A673 (cell line): ENCODE results near the gene HDDC2. TPM values are rescaled to one million over a fixed set of nuclear protein-coding genes. Genes with fewer than 3 reads are reported as not detected.

Experiments used
- BruUV-seq: library from RNA; stranded (reverse); fragments of 400-500 nt; replicated peaks from 2 replicates; lab custom pipeline; 2021; lab: Mats Ljungman, UMichigan
- CTCF ChIA-PET: fragments of 300-600 bp; sonication (Branson Sonifier 250); formaldehyde crosslinking; loops from one replicate; lab custom pipeline; 2022; ENCODE audit warnings: antibody characterized with exemption; lab: Charles Lee
- POLR2A ChIA-PET: fragments of 300-600 bp; sonication (Branson Sonifier 250); formaldehyde crosslinking; loops from one replicate; lab custom pipeline; 2022; ENCODE audit warnings: antibody characterized with exemption; ENCODE audit not compliant: low non-redundant PET; lab: Charles Lee
- DNase-seq: peaks from one replicate; pipeline ENCODE4 v3.0.0-alpha.2; 2015; ENCODE audit warnings: low spot score
- H3K27ac ChIP-seq: fragments of 200-600 bp; sonication (generic); 2 replicates; pipeline ENCODE4 v1.5.1; 2016; ENCODE audit warnings: mixed run types, low read depth, mild to moderate bottlenecking, mixed read lengths, antibody characterized with exemption, low read length; ENCODE audit not compliant: poor library complexity, severe bottlenecking
- H3K27me3 ChIP-seq: fragments of 200-600 bp; sonication (generic); replicated peaks from 2 replicates; pipeline ENCODE4 v1.6.1; 2017; ENCODE audit warnings: mixed run types, low read depth, mild to moderate bottlenecking, mixed read lengths, antibody characterized with exemption, low read length; ENCODE audit not compliant: insufficient read depth, poor library complexity
- H3K36me3 ChIP-seq: fragments of 200-600 bp; sonication (generic); 2 replicates; pipeline ENCODE4 v1.6.1; 2016; ENCODE audit warnings: mixed run types, mild to moderate bottlenecking, mixed read lengths, antibody characterized with exemption, low read length; ENCODE audit not compliant: insufficient read depth, poor library complexity, severe bottlenecking
- H3K4me1 ChIP-seq: fragments of 200-600 bp; sonication (generic); 2 replicates; pipeline ENCODE4 v1.6.1; 2017; ENCODE audit warnings: mixed run types, mild to moderate bottlenecking, mixed read lengths, antibody characterized with exemption, low read length; ENCODE audit not compliant: insufficient read depth, poor library complexity, severe bottlenecking
- H3K4me3 ChIP-seq: fragments of 200-600 bp; sonication (generic); 2 replicates; pipeline ENCODE4 v1.5.1; 2016; ENCODE audit warnings: low read depth, mixed run types, mild to moderate bottlenecking, mixed read lengths, low read length; ENCODE audit not compliant: poor library complexity, severe bottlenecking
- H3K9me3 ChIP-seq: fragments of 200-600 bp; sonication (generic); 2 replicates; pipeline ENCODE4 v1.6.1; 2016; ENCODE audit warnings: mixed run types, low read depth, mild to moderate bottlenecking, mixed read lengths, antibody characterized with exemption, low read length; ENCODE audit not compliant: poor library complexity, severe bottlenecking
- EZH2 ChIP-seq: fragments of 200-600 bp; sonication (generic); IDR thresholded peaks from 2 replicates; pipeline ENCODE4 v1.6.1; 2017; ENCODE audit warnings: borderline replicate concordance, low read depth, mild to moderate bottlenecking, mixed read lengths, antibody characterized with exemption, low read length; ENCODE audit not compliant: poor library complexity, severe bottlenecking
- intact Hi-C: fragments of 100-400 bp; cut with micrococcal nuclease; formaldehyde crosslinking; loops from one replicate; pipeline ENCODE4 v1.10.0; 2022; ENCODE audit not compliant: unreplicated experiment
- total RNA-seq: library from RNA; stranded (reverse); gene quantifications from 2 replicates; pipeline ENCODE4 v1.2.3, GENCODE V29; 2021
- TF ChIP-seq, protein P1 (sequence below): fragments of 300-800, 200-600 bp; sonication (generic); conservative IDR thresholded peaks from 2 replicates; pipeline ENCODE4 v1.5.1; 2017; ENCODE audit warnings: low read depth, mild to moderate bottlenecking, antibody characterized with exemption, low read length, moderate library complexity, mixed read lengths

Gene HDDC2
- total RNA-seq, 1 experiment from 2014 or later = 87.6 TPM

DNA sequence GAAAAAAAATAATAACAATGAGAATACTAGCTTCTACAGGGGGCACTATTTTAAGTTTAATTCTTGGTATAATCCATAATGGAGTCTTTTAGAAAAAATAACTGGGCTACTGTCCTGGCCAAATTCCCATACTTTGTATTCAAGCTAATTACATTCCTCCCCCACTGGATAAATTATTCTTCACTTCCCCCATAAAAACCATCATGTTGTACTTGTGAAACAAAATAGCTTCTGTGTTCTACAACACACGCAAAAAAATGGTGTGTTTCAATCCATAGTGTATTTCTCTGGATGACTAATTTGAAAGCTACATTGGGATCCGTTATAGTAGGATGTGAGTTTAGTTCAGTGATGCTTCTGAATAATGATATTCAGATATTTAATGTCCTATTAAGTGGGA, 21.6 kb upstream of the HDDC2 start:
- H3K4me3 ChIP-seq = no peak overlapping the region
- H3K4me1 ChIP-seq = no peaks in the 10 kb centered on the region
- TF ChIP-seq, protein P1, sequence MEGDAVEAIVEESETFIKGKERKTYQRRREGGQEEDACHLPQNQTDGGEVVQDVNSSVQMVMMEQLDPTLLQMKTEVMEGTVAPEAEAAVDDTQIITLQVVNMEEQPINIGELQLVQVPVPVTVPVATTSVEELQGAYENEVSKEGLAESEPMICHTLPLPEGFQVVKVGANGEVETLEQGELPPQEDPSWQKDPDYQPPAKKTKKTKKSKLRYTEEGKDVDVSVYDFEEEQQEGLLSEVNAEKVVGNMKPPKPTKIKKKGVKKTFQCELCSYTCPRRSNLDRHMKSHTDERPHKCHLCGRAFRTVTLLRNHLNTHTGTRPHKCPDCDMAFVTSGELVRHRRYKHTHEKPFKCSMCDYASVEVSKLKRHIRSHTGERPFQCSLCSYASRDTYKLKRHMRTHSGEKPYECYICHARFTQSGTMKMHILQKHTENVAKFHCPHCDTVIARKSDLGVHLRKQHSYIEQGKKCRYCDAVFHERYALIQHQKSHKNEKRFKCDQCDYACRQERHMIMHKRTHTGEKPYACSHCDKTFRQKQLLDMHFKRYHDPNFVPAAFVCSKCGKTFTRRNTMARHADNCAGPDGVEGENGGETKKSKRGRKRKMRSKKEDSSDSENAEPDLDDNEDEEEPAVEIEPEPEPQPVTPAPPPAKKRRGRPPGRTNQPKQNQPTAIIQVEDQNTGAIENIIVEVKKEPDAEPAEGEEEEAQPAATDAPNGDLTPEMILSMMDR = no peak
- TF ChIP-seq EZH2 = no peak
- no peak overlapping the region for H3K27ac ChIP-seq
- intact Hi-C loops = no loop called here
- H3K9me3 ChIP-seq = no peaks in the 10 kb centered on the region
- no peaks in the 10 kb centered on the region for H3K36me3 ChIP-seq
- BruUV-seq = no TSS peak
- CTCF ChIA-PET = no interaction called here
- POLR2A ChIA-PET = no interaction called here
- H3K27me3 ChIP-seq = no peaks in the 10 kb centered on the region
- no peak for DNase-seq

- H3K36me3 ChIP-seq = no peaks in the 10 kb centered on the region
- H3K27me3 ChIP-seq = no peaks in the 10 kb centered on the region
- no peak for TF ChIP-seq EZH2
- TF ChIP-seq, protein P1 = no peak
- BruUV-seq = no TSS peak
- POLR2A ChIA-PET = no interaction called here
- no peak overlapping the region for H3K27ac ChIP-seq
- no peaks in the 10 kb centered on the region for H3K4me1 ChIP-seq
- no peaks in the 10 kb centered on the region for H3K9me3 ChIP-seq
- intact Hi-C loops = loop anchor here (10.0 kb wide), 1 partner anchor 1808 kb away; no protein-coding TSS in a partner anchor
- no peak overlapping the region for H3K4me3 ChIP-seq
- CTCF ChIA-PET = no interaction called here
- no peak for DNase-seq
These were observed 14.9 kb upstream of the HDDC2 start for GRCh38 chr6:125316621-125317020.

- Histone ChIP-seq H3K4me3 (no peak overlapping the region), H3K4me1 (no peaks in the 10 kb centered on the region), H3K9me3 (no peaks in the 10 kb centered on the region), H3K36me3 (no peaks in the 10 kb centered on the region), H3K27me3 (no peaks in the 10 kb centered on the region), H3K27ac (no peak overlapping the region)
- intact Hi-C loops = loop anchor here (10.0 kb wide), 1 partner anchor 1809 kb away; no protein-coding TSS in a partner anchor
- ChIA-PET POLR2A (no interaction called here), CTCF (no interaction called here)
- no peak for TF ChIP-seq EZH2
- TF ChIP-seq, protein P1 = no peak
- no peak for DNase-seq
- no TSS peak for BruUV-seq
These were observed 13.8 kb upstream of the HDDC2 start for GRCh38 chr6:125315548-125315947.
